NCI-H1436 treated with DMSO at 0.1 percent for 48 hours (cell line): ENCODE measurements around the gene SMIM10.
"Not testable (repeated sequence)": the region's sequence is repeated elsewhere in the genome, so short reads cannot be mapped to it uniquely, and the experiment has no call there.

Source experiments
- DNase-seq: peaks from one replicate; lab custom pipeline; 2025; lab: John Stamatoyannopoulos, UW

Gene SMIM10

GRCh38 chrX:135015523-135016245 is 24.9 kb downstream of the SMIM10 start:
- no peak for DNase-seq

DNA sequence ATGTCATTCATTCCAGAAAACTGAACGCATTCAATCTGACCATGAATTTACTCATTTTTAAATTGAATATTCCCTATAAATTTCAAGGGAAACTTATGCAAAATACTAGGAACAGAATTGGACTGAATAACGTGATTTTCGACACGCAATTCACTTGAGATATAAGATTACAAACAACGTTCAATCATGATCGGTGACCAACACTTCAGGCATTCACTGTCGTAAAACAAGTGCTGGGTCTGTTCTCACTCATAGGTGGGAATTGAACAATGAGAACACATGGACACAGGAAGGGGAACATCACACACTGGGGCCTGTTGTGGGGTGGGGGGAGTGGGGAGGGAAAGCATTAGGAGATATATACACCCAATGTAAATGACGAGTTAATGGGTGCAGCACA is 29.1 kb downstream of the SMIM10 start:
- DNase-seq: not testable (repeated sequence)

DNA sequence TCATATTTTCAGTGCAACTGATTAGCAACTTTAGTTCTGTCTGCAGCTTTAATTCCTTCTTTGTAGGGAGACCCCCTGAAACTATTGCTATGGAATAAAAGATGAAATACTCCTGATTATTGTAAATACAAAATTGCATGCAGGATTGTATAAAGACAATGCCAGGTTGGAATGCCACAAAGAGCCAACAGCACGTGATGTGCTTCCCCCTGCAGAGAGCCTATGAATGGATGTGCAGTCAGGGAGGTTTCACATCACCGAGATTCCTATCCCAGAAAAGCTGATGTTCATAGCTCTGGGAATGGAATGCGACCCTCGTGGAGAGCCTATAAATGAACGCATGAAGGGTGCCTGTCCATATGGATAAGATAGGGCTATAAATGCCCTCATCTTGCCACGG is 33.0 kb downstream of the SMIM10 start:
- not testable (repeated sequence) for DNase-seq

DNA sequence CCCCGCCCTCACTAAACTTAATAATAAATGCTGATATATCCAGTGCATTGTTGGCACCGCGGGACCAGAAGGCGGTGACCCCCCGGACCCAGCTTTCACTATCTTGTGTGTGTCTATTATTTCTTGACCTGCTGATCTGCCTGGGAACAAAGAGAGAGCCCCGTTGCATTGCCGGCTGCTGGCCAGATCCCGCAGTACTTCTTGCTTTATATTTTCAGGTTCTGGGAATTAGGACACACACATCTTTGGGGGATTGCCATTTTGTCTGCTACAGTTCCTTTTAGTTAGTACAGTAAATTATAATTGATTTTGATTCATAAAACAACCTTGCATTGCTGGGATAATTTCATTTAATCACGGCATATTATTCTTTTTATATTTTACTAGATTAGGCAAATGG is 33.7 kb downstream of the SMIM10 start:
- no peak for DNase-seq

- DNase-seq: not testable (repeated sequence)
Observed at GRCh38 chrX:135030207-135030963, 39.6 kb downstream of the SMIM10 start.

GRCh38 chrX:135041149-135042123 is 50.6 kb downstream of the SMIM10 start:
- not testable (repeated sequence) for DNase-seq
